Amygdala (tissue), 56 donors: ENCODE results near the gene SLC35A1.
"Not testable (repeated sequence)": the region's sequence is repeated elsewhere in the genome, so short reads cannot be mapped to it uniquely, and the experiment has no call there.

Experiments
- DNase-seq, 56 donors: peaks; one replicate each; lab custom pipeline; 2025; lab: John Stamatoyannopoulos, UW

SLC35A1 gene, protein sequence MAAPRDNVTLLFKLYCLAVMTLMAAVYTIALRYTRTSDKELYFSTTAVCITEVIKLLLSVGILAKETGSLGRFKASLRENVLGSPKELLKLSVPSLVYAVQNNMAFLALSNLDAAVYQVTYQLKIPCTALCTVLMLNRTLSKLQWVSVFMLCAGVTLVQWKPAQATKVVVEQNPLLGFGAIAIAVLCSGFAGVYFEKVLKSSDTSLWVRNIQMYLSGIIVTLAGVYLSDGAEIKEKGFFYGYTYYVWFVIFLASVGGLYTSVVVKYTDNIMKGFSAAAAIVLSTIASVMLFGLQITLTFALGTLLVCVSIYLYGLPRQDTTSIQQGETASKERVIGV

GRCh38 chr6:87472525-87473418 lies at the start of gene SLC35A1:
Gene SLC35A1 (plus strand): TSS chr6:87472974. CDS start chr6:87473004, 30 bp downstream.
- peak; percentile 27 to 96 (median 84) for DNase-seq

DNA sequence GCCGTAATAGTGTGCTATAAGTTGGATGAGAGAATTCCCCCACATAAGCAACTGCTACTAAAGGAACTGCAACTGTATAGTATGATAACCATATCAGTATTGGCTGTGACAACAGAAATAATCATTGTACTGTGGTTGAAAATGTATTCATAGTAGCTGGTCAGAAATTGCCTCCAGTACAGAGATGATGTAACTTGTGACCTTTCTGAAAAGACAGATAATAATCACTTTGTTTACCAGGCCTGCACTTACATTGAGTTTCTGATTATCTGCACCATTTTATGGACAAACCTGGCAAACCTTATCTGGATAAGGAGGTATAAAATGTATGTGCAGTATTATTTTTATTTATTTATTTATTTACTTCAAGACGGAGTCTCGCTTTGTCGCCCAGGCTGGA lies 46.0 kb upstream of the SLC35A1 start:
- no peak for DNase-seq

- DNase-seq: no peak
Observed at GRCh38 chr6:87430499-87430898, 42.3 kb upstream of the SLC35A1 start.

GRCh38 chr6:87431263-87431662 lies 41.5 kb upstream of the SLC35A1 start:
- no peak for DNase-seq

DNA sequence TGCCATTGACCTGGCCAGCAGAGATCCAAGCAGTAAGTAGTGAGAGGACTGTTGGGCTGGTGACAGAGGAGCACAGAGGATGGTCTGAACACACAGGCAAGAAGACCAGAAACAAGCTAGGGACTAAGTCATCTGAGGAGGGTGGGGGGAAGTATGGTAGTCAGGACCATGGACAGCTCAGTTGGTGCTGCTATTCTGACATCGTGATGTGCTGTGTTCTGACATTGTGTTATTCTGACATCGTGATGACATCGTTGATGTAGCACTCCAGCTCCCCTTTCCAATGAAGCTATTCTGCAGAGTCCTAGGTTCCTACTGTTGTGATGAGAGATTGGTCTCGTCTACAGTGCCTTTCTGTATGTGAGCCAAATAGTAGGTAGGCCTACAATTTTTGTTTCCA lies 36.3 kb upstream of the SLC35A1 start:
- peak in 1 of 56 donors; percentile 0 for DNase-seq

DNA sequence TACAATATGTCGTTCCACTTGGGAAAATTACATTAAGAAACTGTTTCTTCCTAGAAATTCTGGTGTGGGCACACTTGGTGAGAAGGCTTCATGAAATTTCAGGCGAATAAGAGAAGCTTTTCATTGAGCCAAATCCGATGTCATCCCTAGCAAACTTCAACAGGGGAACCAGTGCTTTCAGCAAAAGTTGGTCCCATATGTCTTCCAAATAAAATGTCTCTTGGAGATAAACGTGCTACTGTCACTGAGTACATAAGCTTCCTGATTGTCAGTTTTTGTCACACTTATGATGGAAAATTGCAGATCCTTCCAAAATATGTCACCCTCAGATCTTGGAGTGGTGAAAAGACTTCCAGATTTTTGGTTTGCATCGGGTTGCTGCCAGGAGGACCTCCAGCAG lies 31.1 kb upstream of the SLC35A1 start:
- DNase-seq: no peak

- no peak for DNase-seq
Observed at GRCh38 chr6:87444362-87444761, 28.4 kb upstream of the SLC35A1 start.

DNA sequence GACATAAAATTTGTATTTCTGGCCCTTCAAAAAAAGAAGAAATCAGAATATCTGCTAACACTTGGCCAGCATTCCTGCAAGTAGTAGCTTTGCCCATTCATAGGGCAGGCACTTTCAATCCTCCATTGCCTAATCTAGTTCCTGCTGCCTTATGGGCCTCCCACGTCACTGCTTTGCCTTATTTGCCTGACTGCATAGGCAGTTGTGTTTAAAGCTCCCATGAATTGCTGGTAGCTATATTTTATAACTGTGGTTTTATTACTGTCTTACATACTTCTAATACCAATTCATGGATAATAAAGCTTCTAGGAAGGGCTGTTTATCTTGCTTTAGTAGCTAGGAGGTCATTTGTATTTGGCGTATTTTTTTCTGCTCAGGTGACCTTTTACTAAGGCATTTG lies 7.7 kb upstream of the SLC35A1 start:
- DNase-seq: no peak

- peak in 3 of 56 donors; percentile 2 to 41 (median 13) for DNase-seq
Observed at GRCh38 chr6:87473419-87473903, 687 bp downstream of the SLC35A1 start.

DNA sequence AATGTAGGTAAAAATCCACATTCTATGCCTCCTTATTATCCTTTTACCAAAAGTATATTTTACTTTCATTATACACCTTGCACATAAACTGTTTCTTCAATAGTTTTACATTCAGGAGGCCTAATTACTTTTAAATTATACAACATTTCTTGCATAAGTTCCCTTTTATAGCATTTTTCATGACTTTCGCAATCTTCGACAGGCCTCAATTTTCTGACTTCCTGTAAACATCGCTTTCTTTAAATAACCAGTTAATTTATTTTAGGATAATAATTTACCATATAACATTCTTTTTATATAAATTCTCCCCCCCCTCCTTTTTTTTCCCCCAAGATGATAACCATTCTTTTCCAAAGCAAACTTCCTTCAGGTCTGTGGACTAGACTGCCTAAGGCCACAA lies 9.2 kb downstream of the SLC35A1 start:
- DNase-seq: no peak

DNA sequence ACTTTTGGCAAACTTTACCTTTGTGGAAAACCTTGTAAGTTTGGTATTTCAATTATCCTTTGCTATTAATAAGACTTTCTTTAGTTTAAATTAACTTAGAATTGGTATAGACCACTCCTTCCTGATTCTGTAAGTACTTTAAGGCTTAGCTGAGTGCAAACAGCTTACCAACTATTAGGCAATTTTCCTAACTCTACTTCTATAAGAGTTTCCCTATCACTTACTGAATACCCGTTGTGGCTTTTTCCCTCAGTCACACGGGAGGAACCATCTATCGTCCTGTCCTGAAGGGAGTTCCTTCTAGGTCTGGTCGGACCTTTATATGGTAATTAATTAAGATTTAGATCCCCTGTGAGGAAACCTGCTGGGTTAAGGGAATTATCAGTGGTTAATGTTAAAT lies 9.6 kb downstream of the SLC35A1 start:
- DNase-seq: no peak

DNA sequence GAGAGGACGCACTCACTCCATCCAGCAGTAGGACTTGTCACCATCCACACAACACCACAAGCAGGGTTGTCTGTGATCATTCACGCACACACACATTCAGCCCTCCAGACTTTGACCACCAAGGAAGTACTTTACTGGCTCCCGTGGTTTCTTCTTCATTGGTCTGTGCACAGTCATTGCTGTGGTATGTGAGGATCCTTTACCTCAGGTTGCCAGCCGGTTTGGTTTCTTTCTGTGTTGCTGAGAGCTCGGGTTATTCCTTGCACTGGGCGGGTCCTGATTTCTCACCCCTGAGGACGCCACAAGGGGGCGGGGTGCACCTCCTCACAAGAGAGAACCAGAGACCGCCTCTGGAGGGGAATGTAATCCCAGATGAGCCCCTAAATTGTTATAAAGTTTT lies 11.2 kb downstream of the SLC35A1 start:
- DNase-seq: peak in 1 of 56 donors; percentile 2

DNA sequence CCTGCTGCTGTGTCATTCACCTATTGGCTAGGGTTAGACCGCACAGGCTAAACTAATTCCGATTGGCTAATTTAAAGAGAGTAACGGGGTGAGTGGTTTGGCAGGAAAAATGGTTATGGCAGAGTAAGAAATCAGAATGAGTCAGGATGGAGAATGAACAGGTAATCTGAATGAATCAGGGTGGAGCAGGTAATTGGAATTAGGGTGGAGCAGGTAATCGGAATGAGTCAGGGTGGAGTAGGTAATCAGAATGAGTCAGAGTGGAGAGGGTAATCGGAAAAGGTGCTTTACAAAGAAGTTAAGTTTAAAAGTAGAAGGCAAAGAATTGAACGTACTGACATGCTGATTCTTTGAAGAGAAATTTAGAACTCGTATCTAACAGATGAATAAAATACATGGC lies 11.7 kb downstream of the SLC35A1 start:
- DNase-seq: no peak

DNA sequence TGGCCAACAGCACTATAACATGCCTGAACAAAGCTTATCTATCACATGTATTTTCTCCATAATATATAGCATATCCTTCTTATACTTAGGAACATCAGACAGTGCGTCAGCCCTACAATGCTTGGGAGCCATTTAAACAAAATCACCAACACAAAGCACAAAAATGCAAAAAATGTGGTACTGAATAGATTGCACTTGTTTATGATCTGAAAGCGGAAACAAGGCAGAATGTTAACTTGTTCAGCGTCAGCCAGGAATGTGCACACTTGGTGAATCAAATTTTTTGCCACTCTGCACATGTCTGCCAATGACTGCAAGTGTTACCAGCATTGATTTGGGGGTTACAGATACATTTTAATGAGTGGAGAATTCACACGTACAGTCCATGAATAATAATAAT lies 14.8 kb downstream of the SLC35A1 start:
- no peak for DNase-seq

GRCh38 chr6:87489326-87489725 lies 16.6 kb downstream of the SLC35A1 start:
- DNase-seq: not testable (repeated sequence)

DNA sequence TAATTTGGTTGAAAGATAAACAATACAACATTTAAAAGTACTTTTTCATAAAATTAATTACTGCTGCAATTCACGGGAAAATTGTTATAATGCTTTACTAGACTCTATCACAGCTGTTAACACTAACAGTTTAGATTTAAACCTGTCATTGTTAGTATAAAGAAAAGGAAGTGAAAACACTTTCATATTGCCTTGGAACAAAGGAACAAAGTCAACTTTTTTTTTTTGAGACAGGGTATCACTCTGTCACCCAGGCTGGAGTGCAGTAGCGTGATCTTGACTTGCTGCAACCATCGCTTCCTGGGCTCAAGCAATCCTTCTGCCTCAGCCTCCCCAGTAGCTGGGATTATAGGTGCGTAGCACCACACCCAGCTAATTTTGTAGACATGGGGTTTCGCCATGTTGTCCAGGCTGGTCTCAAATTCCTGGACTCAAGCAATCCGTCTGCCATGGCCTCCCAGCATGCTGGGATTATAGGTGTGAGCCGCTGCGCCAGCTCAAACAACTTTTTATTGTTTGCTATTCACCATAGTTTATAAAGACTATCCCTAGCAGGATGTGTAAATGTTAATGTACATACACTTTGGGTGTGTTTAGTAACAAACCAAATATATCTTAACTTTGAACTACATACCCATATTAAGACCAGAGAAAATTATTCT lies 22.1 kb downstream of the SLC35A1 start:
- DNase-seq: no peak

- DNase-seq: no peak
Observed at GRCh38 chr6:87498048-87498447, 25.3 kb downstream of the SLC35A1 start.

DNA sequence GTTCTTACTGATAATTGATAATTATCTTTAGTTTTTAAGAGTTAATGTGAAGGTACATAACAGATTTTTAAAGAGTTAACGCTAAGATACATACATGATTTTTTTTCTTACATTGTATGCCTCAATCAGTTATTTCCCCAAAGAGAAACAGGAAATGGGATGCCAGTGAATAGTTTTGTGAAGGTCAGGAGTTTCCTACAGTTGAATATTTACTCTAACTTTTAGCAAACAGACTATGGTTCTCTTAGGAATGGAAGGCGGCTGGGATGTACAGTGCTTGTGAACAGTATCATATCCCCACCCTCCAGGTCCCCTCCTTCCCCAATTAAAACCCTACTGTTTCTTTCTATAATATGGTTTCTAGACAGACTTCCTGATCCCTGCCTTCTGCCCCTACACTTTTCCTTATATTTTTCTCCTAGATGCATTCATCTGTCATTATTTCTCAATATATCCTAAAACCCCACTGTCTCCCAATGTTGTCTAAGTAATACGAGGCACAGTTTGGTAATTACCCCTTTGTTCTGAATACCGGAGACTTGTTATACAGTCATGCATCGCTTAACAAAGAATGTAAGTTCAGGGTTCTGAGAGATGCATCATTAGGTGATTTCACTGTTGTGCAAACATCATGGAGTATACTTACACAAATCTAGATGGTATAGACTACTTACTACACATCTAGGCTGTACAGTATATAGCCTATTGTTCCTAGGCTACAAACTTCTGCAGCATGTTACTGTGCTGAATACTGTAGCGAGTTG lies 29.2 kb downstream of the SLC35A1 start:
- no peak for DNase-seq

DNA sequence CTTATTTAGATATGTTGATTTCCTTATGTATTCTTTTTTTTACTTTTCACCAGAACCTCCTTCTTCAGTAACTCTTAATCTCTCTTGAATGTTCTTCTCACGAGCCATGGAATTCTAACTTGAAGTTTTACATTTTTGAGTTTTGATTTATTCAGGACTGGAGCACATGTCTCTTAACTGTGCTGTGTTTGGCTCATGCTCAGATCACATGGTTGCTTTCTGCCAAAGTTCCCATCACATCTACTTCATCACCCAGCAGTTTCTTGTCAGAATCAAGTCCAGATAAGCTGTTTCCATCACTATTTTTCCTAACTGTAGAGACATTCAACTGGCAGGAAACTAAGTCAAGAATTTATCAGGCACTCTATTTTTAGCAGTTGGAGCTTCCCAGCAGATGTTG lies 31.7 kb downstream of the SLC35A1 start:
- DNase-seq: no peak

GRCh38 chr6:87514831-87515230 lies 42.1 kb downstream of the SLC35A1 start:
- no peak for DNase-seq
